Raji (cell line): ENCODE measurements around the gene AMOTL2.

Source experiments
- POLR2A ChIP-seq: IDR thresholded peaks from 2 replicates; pipeline ENCODE4 v1.6.1; 2011; ENCODE audit warnings: low read depth, low read length, control low read depth; ENCODE audit not compliant: insufficient read depth

The AMOTL2 gene

GRCh38 chr3:134373271-134374104, 759 bp downstream of the AMOTL2 start:
- no peak for TF ChIP-seq POLR2A

GRCh38 chr3:134372396-134373270, 1.6 kb downstream of the AMOTL2 start:
- no peak for TF ChIP-seq POLR2A

- TF ChIP-seq POLR2A = no peak
These were observed 2.5 kb downstream of the AMOTL2 start for GRCh38 chr3:134371542-134372324.

- TF ChIP-seq POLR2A = no peak
These were observed 3.4 kb downstream of the AMOTL2 start for GRCh38 chr3:134370611-134371531.

- TF ChIP-seq POLR2A = no peak
These were observed 4.2 kb downstream of the AMOTL2 start for GRCh38 chr3:134369861-134370596.

- no peak for TF ChIP-seq POLR2A
These were observed 5.0 kb downstream of the AMOTL2 start for GRCh38 chr3:134369231-134369741.

GRCh38 chr3:134368751-134369105, 5.5 kb downstream of the AMOTL2 start:
- TF ChIP-seq POLR2A = no peak

GRCh38 chr3:134367869-134368750, 6.1 kb downstream of the AMOTL2 start:
- no peak for TF ChIP-seq POLR2A

GRCh38 chr3:134366928-134367811, 7.1 kb downstream of the AMOTL2 start:
- TF ChIP-seq POLR2A = no peak

GRCh38 chr3:134366221-134366927, 7.9 kb downstream of the AMOTL2 start:
- no peak for TF ChIP-seq POLR2A

GRCh38 chr3:134365766-134366065, 8.5 kb downstream of the AMOTL2 start:
- TF ChIP-seq POLR2A = no peak
